ENCODE measurements around the gene MYBPH.

The MYBPH gene

DNA sequence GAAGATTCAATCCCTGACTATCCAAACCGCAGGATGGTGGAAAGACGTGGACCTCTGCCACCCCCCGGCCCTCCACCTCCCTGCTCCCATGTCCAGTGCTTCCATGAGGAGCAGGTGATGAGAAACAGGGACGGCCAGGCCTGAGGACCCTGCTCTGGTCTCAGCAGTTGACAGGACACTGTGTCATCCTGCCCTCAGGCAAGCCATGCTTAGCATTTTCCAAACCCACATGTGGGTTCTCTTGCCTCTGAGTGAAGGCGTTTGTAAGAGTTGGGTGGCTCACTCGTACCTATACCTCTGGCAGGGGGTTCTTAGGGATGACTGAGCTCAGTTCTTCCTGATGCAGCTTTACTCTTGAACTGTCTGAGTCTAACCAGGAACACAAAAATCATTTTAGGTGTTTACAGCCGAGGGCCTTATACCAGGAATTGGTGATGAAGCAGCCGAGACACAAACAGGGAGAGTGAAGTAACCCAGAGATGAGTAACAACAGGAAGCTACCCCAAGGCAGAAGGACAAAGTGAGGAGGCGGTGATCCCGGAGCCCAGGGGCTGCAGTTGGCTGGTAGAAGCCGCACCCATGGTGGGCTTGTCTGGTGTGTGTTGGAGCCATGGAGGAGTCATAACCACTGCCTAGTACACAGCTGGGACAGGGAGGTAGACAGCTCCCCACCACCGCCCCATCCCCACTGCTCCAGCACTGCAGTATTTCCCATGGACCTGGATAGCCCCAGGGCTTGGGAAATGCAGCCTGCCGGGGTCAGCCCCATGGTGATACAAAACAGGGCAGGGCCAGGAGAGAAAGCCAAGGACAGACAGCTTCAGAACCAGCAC lies 21.4 kb downstream of the MYBPH start:
- H3K27me3 ChIP-seq (ENCODE audit: insufficient read depth, low read length), result no peaks in the 10 kb centered on the region; the same call in 1 of the 2 replicates
- no peaks in the 10 kb centered on the region for H4K20me1 ChIP-seq (ENCODE audit: insufficient read depth, low read length)
- no peak overlapping the region for H3K4me3 ChIP-seq (ENCODE audit: low read depth, low read length, poor library complexity, severe bottlenecking)
- no peaks in the 10 kb centered on the region for H3K9me3 ChIP-seq (ENCODE audit: low read length)
- TF ChIP-seq CTCF (IDR thresholded peaks at IDR 0.05; ENCODE audit: low read length) (no peak), EZH2 (IDR thresholded peaks at IDR 0.05; ENCODE audit: borderline replicate concordance, low read length) (no peak)
- H3K36me3 ChIP-seq (ENCODE audit: insufficient read depth, low read length), result no peaks in the 10 kb centered on the region
- no peaks in the 10 kb centered on the region for H3K4me1 ChIP-seq (ENCODE audit: insufficient read depth, low read length, severe bottlenecking)
- no peaks in the 10 kb centered on the region for H3K9me2 ChIP-seq (ENCODE audit: low read depth, low read length)
- no peak overlapping the region for H2AFZ ChIP-seq (ENCODE audit: low read length)
- no peaks in the 10 kb centered on the region for H3F3A ChIP-seq (ENCODE audit: insufficient read depth, low read length)
- no peak overlapping the region for H3K4me2 ChIP-seq (ENCODE audit: low read length)
- no peaks in the 10 kb centered on the region for H3K79me2 ChIP-seq (ENCODE audit: insufficient read depth, low read length)
- H3K9ac ChIP-seq (ENCODE audit: low read length), result no peak overlapping the region
- no peak overlapping the region for H3K27ac ChIP-seq (ENCODE audit: low read depth, low read length, poor library complexity, severe bottlenecking)

GRCh38 chr1:203153051-203153988 lies 22.3 kb downstream of the MYBPH start:
- no peak overlapping the region for H3K27ac ChIP-seq (ENCODE audit: low read depth, low read length, poor library complexity, severe bottlenecking)
- H4K20me1 ChIP-seq (ENCODE audit: insufficient read depth, low read length), result no peaks in the 10 kb centered on the region
- H3K4me2 ChIP-seq (ENCODE audit: low read length), result no peak overlapping the region
- H3F3A ChIP-seq (ENCODE audit: insufficient read depth, low read length), result no peaks in the 10 kb centered on the region
- no peaks in the 10 kb centered on the region; the same call in 1 of the 2 replicates for H3K27me3 ChIP-seq (ENCODE audit: insufficient read depth, low read length)
- H3K9ac ChIP-seq (ENCODE audit: low read length), result no peak overlapping the region
- no peaks in the 10 kb centered on the region for H3K36me3 ChIP-seq (ENCODE audit: insufficient read depth, low read length)
- TF ChIP-seq CTCF (IDR thresholded peaks at IDR 0.05; ENCODE audit: low read length) (no peak), EZH2 (IDR thresholded peaks at IDR 0.05; ENCODE audit: borderline replicate concordance, low read length) (no peak)
- no peak overlapping the region for H2AFZ ChIP-seq (ENCODE audit: low read length)
- H3K9me2 ChIP-seq (ENCODE audit: low read depth, low read length), result no peaks in the 10 kb centered on the region
- no peak overlapping the region for H3K4me3 ChIP-seq (ENCODE audit: low read depth, low read length, poor library complexity, severe bottlenecking)
- H3K4me1 ChIP-seq (ENCODE audit: insufficient read depth, low read length, severe bottlenecking), result no peaks in the 10 kb centered on the region
- no peaks in the 10 kb centered on the region for H3K9me3 ChIP-seq (ENCODE audit: low read length)
- no peaks in the 10 kb centered on the region for H3K79me2 ChIP-seq (ENCODE audit: insufficient read depth, low read length)

- H3K9ac ChIP-seq (ENCODE audit: low read length), result no peak overlapping the region
- no peaks in the 10 kb centered on the region for H3K9me2 ChIP-seq (ENCODE audit: low read depth, low read length)
- H3K4me3 ChIP-seq (ENCODE audit: low read depth, low read length, poor library complexity, severe bottlenecking), result no peak overlapping the region
Measured at GRCh38 chr1:203152158-203153034, 23.2 kb downstream of the MYBPH start.

More at GRCh38 chr1:203152158-203153034, 23.2 kb downstream of the MYBPH start:
- Histone ChIP-seq H3F3A (ENCODE audit: insufficient read depth, low read length) (no peaks in the 10 kb centered on the region), H2AFZ (ENCODE audit: low read length) (no peak overlapping the region), H3K9me3 (ENCODE audit: low read length) (no peaks in the 10 kb centered on the region), H3K27ac (ENCODE audit: low read depth, low read length, poor library complexity, severe bottlenecking) (no peak overlapping the region), H3K36me3 (ENCODE audit: insufficient read depth, low read length) (no peaks in the 10 kb centered on the region), H3K4me2 (ENCODE audit: low read length) (no peak overlapping the region), H4K20me1 (ENCODE audit: insufficient read depth, low read length) (no peaks in the 10 kb centered on the region), H3K79me2 (ENCODE audit: insufficient read depth, low read length) (no peaks in the 10 kb centered on the region), H3K4me1 (ENCODE audit: insufficient read depth, low read length, severe bottlenecking) (no peaks in the 10 kb centered on the region), H3K27me3 (ENCODE audit: insufficient read depth, low read length) (peaks cover 1% of the 10 kb centered on the region; the same call in 1 of the 2 replicates)
- TF ChIP-seq EZH2 (IDR thresholded peaks at IDR 0.05; ENCODE audit: borderline replicate concordance, low read length) (no peak), CTCF (IDR thresholded peaks at IDR 0.05; ENCODE audit: low read length) (no peak)

Measured in OCI-LY1 (cell line).